B cell (primary cell): Measurements from ENCODE around the gene COASY. TPM values are rescaled to one million over a fixed set of nuclear protein-coding genes. Genes with fewer than 3 reads are reported as not detected.

Source experiments
- ATAC-seq: fragments of 200-7000 bp; cut with Tn5 transposase; one replicate; pipeline ENCODE4 v1.10.0; 2021; ENCODE audit warnings: low read depth, mild to moderate bottlenecking, moderate number of reproducible peaks, moderate library complexity
- CTCF ChIA-PET: fragments of 350-600 bp; sonication (Branson Sonifier 250); formaldehyde crosslinking; loops from one replicate; lab custom pipeline; 2021; ENCODE audit warnings: antibody characterized with exemption, inconsistent platforms; lab: Charles Lee
- POLR2A ChIA-PET: fragments of 350-600 bp; sonication (Branson Sonifier 250); formaldehyde crosslinking; loops from one replicate; lab custom pipeline; 2021; ENCODE audit warnings: antibody characterized with exemption; lab: Charles Lee
- DNase-seq: peaks from one replicate; pipeline ENCODE4 v3.0.0; 2013
- H2AFZ ChIP-seq: 2 replicates; pipeline ENCODE4 v1.6.1; 2012; ENCODE audit warnings: mild to moderate bottlenecking, low read depth, low read length; ENCODE audit not compliant: insufficient read depth, poor library complexity, severe bottlenecking
- H3K27ac ChIP-seq, 2 donors: 1 replicate in 1 of 2; 2 replicates in 1 of 2; pipeline ENCODE4 v1.5.1; 2012 to 2013; ENCODE audit warnings: low read length in 2 of 2, mild to moderate bottlenecking in 2 of 2, moderate library complexity in 1 of 2
- H3K27me3 ChIP-seq, 4 experiments: fragments of 200-600 bp in 1 of 4; sonication (generic) in 1 of 4; replicated peaks in 1 of 4; 1 replicate in 2 of 4; 2 replicates in 2 of 4; pipeline versions ENCODE4 v1.6.1 to v1.7.0; 2013 to 2016; ENCODE audit warnings: low read length in 3 of 4, mild to moderate bottlenecking in 2 of 4, mixed read lengths in 1 of 4, moderate library complexity in 1 of 4; ENCODE audit not compliant: insufficient read depth in 4 of 4, control insufficient read depth in 3 of 4; ENCODE audit errors: control extremely low read depth in 1 of 4
- H3K36me3 ChIP-seq, 2 experiments: replicated peaks in 1 of 2; 1 replicate in 1 of 2; 2 replicates in 1 of 2; pipeline versions ENCODE4 v1.6.1 to v1.7.1; 2013; ENCODE audit warnings: low read length in 1 of 2; ENCODE audit not compliant: insufficient read depth in 2 of 2, control insufficient read depth in 1 of 2; ENCODE audit errors: control extremely low read depth in 1 of 2, extremely low read depth in 1 of 2
- H3K4me1 ChIP-seq, 2 donors: fragments of 200-600 bp in 1 of 2; sonication (generic) in 1 of 2; 1 replicate in 1 of 2; 2 replicates in 1 of 2; pipeline versions ENCODE4 v1.5.1 to v1.6.1; 2013 to 2017; ENCODE audit warnings: low read length in 2 of 2; ENCODE audit not compliant: control insufficient read depth in 2 of 2, insufficient read depth in 2 of 2
- H3K4me2 ChIP-seq: replicated peaks from 2 replicates; pipeline ENCODE3; 2012; ENCODE audit warnings: mild to moderate bottlenecking, low read depth, low read length; ENCODE audit not compliant: poor library complexity, severe bottlenecking
- H3K4me3 ChIP-seq, 5 experiments: fragments of 200-600 bp in 1 of 5; sonication (generic) in 1 of 5; 1 replicate in 3 of 5; 2 replicates in 2 of 5; pipeline versions ENCODE4 v1.5.1 to v1.7.0; 2011 to 2016; ENCODE audit warnings: low read length in 4 of 5, mild to moderate bottlenecking in 4 of 5, low read depth in 2 of 5, control low read depth in 1 of 5, moderate library complexity in 1 of 5; ENCODE audit not compliant: insufficient read depth in 1 of 5; ENCODE audit errors: control extremely low read depth in 1 of 5, extremely low read depth in 1 of 5
- H3K79me2 ChIP-seq: fragments of 200-600 bp; sonication (generic); one replicate; pipeline ENCODE4 v1.6.0; 2016; ENCODE audit warnings: low read length; ENCODE audit not compliant: control insufficient read depth, insufficient read depth
- H3K9ac ChIP-seq: fragments of 200-600 bp; sonication (generic); 2 replicates; pipeline ENCODE4 v1.6.1; 2017; ENCODE audit warnings: mild to moderate bottlenecking, low read length, moderate library complexity
- H3K9me3 ChIP-seq, 3 donors: one replicate each; pipeline versions ENCODE4 v1.6.1 to v1.7.1; 2013; ENCODE audit warnings: low read length in 2 of 3; ENCODE audit not compliant: control insufficient read depth in 2 of 3, insufficient read depth in 1 of 3; ENCODE audit errors: control extremely low read depth in 1 of 3
- H4K20me1 ChIP-seq: 2 replicates; pipeline ENCODE4 v1.6.0; 2012; ENCODE audit warnings: mild to moderate bottlenecking, low read length; ENCODE audit not compliant: insufficient read depth, control insufficient read depth, poor library complexity, severe bottlenecking
- H3K27ac Mint-ChIP-seq: one replicate; pipeline ENCODE4 v1.8.0; 2021; ENCODE audit warnings: mixed read lengths
- H3K27me3 Mint-ChIP-seq: one replicate; pipeline ENCODE4 v1.8.0; 2021; ENCODE audit warnings: mixed read lengths
- H3K4me1 Mint-ChIP-seq: one replicate; pipeline ENCODE4 v1.8.0; 2021; ENCODE audit warnings: mixed read lengths
- H3K4me3 Mint-ChIP-seq: one replicate; pipeline ENCODE4 v1.8.0; 2021; ENCODE audit warnings: mixed read lengths
- H3K9me3 Mint-ChIP-seq: one replicate; pipeline ENCODE4 v1.8.0; 2022; ENCODE audit warnings: mixed read lengths; ENCODE audit not compliant: insufficient read depth
- EZH2 ChIP-seq: IDR thresholded peaks from 2 replicates; pipeline ENCODE4 v1.6.1; 2012; ENCODE audit warnings: borderline replicate concordance, low read depth, mild to moderate bottlenecking, moderate library complexity, low read length; ENCODE audit not compliant: insufficient read depth, poor library complexity, severe bottlenecking
- WGBS: methylation state at CpG from one replicate; pipeline ENCODE4 v1.1.5; 2013; ENCODE audit warnings: missing lambda C conversion rate; ENCODE audit not compliant: insufficient coverage; 5-methylcytosine and 5-hydroxymethylcytosine counted together
- intact Hi-C: fragments of 100-400 bp; cut with micrococcal nuclease; formaldehyde crosslinking; loops from one replicate; pipeline ENCODE4 v1.10.0; 2022
- polyA plus RNA-seq: library from polyadenylated mRNA; depleted of rRNA; stranded (reverse); fragments of >200 nt; gene quantifications from 2 replicates; pipeline ENCODE4 v1.2.3, GENCODE V29; 2012
- total RNA-seq, 2 donors: library from RNA; stranded (reverse); fragments of 120-200 nt in 1 of 2; gene quantifications; 1 replicate in 1 of 2; 2 replicates in 1 of 2; pipeline versions ENCODE4 v1.2.3 to v1.2.4, GENCODE V29; 2013 to 2022
- TF ChIP-seq, protein P1 (sequence below): fragments of 200-600 bp; IDR thresholded peaks from one replicate; pipeline ENCODE4 v1.8.0; 2022; ENCODE audit warnings: antibody characterized with exemption, mild to moderate bottlenecking

COASY gene
- total and polyA plus RNA-seq, 2 donors (not counting 1 experiment from before 2014, with no cell fraction given) = 76.6 to 82.3 TPM

DNA sequence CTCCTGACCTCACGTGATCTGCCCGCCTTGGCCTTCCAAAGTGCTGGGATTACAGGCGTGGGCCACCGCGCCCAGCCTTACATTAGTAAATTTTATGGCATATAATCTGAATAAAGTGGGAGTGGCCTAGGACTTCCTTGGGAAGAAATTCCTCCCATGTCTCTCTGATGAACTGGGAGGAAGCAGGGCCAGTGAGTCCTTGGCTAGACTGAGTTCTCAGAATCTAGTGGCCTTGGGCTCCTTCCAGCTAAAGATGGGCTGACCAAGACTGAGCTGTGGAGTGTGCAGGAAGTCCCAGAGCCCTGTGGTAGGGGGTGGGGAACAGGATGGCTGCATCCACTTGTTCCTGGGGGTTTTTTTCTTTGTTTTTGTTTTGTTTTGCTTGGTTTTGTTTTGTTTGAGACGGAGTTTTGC lies 35.9 kb upstream of the COASY start:
- Mint-ChIP-seq H3K27ac (no peak overlapping the region), H3K4me3 (no peak overlapping the region), H3K27me3 (no peaks in the 10 kb centered on the region), H3K9me3 (no peaks in the 10 kb centered on the region), H3K4me1 (peaks cover 18% of the 10 kb centered on the region)
- Histone ChIP-seq H3K4me1 (peaks cover 17 to 27% of the 10 kb centered on the region in 2 donors), H3K9me3 (no peaks in the 10 kb centered on the region), H4K20me1 (no peaks in the 10 kb centered on the region), H3K4me3 (no peak overlapping the region), H3K27me3 (no peaks in the 10 kb centered on the region), H3K79me2 (no peaks in the 10 kb centered on the region), H3K27ac (no peak overlapping the region), H3K4me2 (no peak overlapping the region), H2AFZ (no peak overlapping the region), H3K9ac (no peak overlapping the region), H3K36me3 (peaks cover 0 to 22% of the 10 kb centered on the region in 2 experiments)
- no peak for ATAC-seq
- CTCF ChIA-PET = interaction anchor here (1.1 to 1.9 kb wide), 2 partner anchors 120 to 553 kb away, joined by 3 to 5 read pairs; no protein-coding TSS in a partner anchor
- TF ChIP-seq, protein P1, sequence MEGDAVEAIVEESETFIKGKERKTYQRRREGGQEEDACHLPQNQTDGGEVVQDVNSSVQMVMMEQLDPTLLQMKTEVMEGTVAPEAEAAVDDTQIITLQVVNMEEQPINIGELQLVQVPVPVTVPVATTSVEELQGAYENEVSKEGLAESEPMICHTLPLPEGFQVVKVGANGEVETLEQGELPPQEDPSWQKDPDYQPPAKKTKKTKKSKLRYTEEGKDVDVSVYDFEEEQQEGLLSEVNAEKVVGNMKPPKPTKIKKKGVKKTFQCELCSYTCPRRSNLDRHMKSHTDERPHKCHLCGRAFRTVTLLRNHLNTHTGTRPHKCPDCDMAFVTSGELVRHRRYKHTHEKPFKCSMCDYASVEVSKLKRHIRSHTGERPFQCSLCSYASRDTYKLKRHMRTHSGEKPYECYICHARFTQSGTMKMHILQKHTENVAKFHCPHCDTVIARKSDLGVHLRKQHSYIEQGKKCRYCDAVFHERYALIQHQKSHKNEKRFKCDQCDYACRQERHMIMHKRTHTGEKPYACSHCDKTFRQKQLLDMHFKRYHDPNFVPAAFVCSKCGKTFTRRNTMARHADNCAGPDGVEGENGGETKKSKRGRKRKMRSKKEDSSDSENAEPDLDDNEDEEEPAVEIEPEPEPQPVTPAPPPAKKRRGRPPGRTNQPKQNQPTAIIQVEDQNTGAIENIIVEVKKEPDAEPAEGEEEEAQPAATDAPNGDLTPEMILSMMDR = no peak
- no peak for TF ChIP-seq EZH2
- whole genome bisulfite sequencing = 83% methylated on average over 1 of the region's 6 CpGs
- POLR2A ChIA-PET = no interaction called here
- DNase-seq = no peak
- intact Hi-C loops = no loop called here

DNA sequence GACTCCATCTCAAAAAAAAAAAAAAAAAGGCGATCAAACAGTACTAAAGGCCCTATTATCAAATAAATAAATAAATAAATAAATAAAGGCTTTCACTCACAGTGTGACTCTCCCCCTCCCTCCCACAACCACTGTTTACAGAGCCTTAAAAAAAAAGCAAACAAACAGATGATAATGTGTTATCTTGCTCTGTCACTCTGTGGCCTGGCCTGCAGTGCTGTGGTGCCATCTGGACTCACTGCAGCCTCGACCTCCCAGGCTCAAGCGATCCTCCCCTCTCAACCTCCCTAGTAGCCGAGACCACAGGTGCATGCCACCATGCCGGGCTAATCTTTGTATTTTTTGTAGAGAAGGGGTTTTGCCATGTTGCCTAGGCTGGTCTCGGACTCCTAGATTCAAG lies 34.0 kb upstream of the COASY start:
- H4K20me1 ChIP-seq = no peaks in the 10 kb centered on the region
- H3K27me3 Mint-ChIP-seq = no peaks in the 10 kb centered on the region
- H3K79me2 ChIP-seq = no peaks in the 10 kb centered on the region
- H3K4me1 Mint-ChIP-seq = peaks cover 26% of the 10 kb centered on the region
- WGBS = 94% methylated on average over 2 of the region's 6 CpGs
- no peak overlapping the region for H3K4me2 ChIP-seq
- no peaks in the 10 kb centered on the region for H3K9me3 Mint-ChIP-seq
- ChIA-PET POLR2A (no interaction called here), CTCF (interaction anchor here (0.6 to 1.5 kb wide), 19 partner anchors 8 to 411 kb away, joined by 3 to 12 read pairs (median 4); partner anchors contain the start of gene NAGLU)
- no peak for ATAC-seq
- no peaks in the 10 kb centered on the region for H3K9me3 ChIP-seq
- H3K36me3 ChIP-seq = peaks cover 0 to 4% of the 10 kb centered on the region in 2 experiments
- intact Hi-C loops = loop anchor here (1.0 kb wide), 1 partner anchor 206 kb away; no protein-coding TSS in a partner anchor
- TF ChIP-seq EZH2 = no peak
- TF ChIP-seq, protein P1 = no peak
- peaks cover 24 to 37% of the 10 kb centered on the region in 2 donors for H3K4me1 ChIP-seq
- H3K27ac ChIP-seq = no peak overlapping the region
- no peak for DNase-seq
- H3K4me3 Mint-ChIP-seq = no peak overlapping the region
- H3K27me3 ChIP-seq = no peaks in the 10 kb centered on the region
- H3K9ac ChIP-seq = no peak overlapping the region
- H3K4me3 ChIP-seq = no peak overlapping the region
- no peak overlapping the region for H3K27ac Mint-ChIP-seq
- no peak overlapping the region for H2AFZ ChIP-seq
